ENCODE measurements around the gene TNNT1. TPM values are rescaled to one million over a fixed set of nuclear protein-coding genes. Genes with fewer than 3 reads are reported as not detected.
A peak's percentile ranks its signal among the peaks of the same experiment; 100 is the strongest.

The TNNT1 gene
- polyA plus RNA-seq, 2 of the 4 experiments (the other 2 are of a cell fraction) = 140 to 155 TPM

DNA sequence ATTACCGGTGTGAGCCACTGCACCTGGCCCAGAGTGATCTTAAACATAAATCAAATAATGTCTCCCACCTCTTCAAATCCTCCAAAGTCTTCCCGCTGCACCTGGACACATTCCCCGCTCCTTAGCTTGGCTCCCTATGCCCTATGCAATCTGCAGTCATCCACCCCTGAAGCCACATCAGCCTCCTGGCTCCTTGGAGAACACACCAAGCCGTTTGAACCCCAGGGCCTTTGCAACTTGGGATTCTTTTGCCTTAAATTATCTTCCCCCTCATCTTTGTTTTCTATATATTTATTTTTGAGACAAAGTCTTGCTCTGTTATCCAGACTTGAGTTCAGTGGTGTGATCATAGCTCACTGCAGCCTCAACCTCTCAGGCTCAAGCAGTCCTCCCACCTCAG lies 20.1 kb upstream of the TNNT1 start:
- H3K4me1 ChIP-seq = peaks cover 18% of the 10 kb centered on the region
- ChIA-PET POLR2A (no interaction called here), CTCF (interaction anchor here (0.8 to 6.5 kb wide), 8 partner anchors 10 to 298 kb away, joined by 3 to 53 read pairs (median 4); partner anchors contain the start of genes PTPRH and TNNI3)

DNA sequence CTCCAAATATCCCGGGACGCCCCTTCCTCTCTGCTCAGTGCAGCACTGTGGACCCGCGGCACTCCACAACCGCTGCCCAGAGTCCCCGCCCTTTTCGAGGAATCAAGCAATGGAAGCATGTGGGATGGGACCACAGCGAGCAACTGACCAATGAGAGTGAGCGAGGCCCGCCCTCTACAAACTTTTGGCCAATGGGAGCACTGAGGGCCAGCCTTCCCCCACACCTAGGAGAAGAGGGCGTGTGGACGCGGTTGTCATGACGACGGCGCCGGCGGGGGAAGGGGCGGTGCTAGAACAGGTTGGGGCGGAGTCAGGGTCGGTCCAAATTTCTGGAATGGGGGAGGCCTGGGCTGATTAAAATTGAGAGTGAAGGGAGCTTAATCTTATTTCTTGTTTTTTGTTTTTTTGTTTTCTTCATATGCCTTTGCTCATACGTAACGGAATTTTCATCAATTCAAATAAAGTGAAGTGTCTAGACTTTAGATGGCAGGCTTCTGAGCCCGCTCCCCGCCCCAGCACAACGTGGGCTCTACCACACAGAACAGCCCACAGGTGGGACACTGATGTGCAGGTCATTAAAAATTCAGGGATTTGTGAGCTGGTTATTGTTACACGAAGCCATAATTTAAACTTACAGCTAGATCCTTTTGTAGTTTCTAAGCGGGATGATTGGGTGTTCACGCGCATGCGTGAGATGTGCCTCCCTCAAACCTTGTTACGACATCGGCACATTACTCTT lies 17.7 kb upstream of the TNNT1 start, which contains the start of gene DNAAF3:
TSS of gene DNAAF3 (minus strand) at position 84 of the 739 bp plus-strand sequence. CDS start 200 bp downstream, outside the sequence.
- Histone ChIP-seq H3K27ac (peak within 1 kb of the TSS; percentile 62 to 81), H3K4me3 (peak within 1 kb of the TSS; percentile 64), H3K4me2 (peak within 1 kb of the TSS; percentile 93), H3K9me3 (no peaks in the 10 kb centered on the region), H3K4me1 (peaks cover 10% of the 10 kb centered on the region; the same call in 1 of the 3 replicates)
- peak; percentile 99 to 100 for DNase-seq (ENCODE audit: low read depth in 1 of 2, low spot score in 1 of 2)
- ChIA-PET POLR2A (interaction anchor here (0.6 to 2.7 kb wide), 10 partner anchors 10 to 1341 kb away, joined by 3 to 12 read pairs (median 4); partner anchors contain the start of genes ISOC2, PPP1R12C, PPP6R1 and UBE2S), CTCF (interaction anchor here (0.6 to 6.5 kb wide), 48 partner anchors 7 to 488 kb away, joined by 3 to 64 read pairs (median 4); partner anchors contain the start of genes PTPRH, SYT5, TMEM238 and TMEM86B)
- 1% methylated on average over 33 of the region's 33 CpGs for WGBS (ENCODE audit: missing lambda C conversion rate)
- peak; percentile 97 for FAIRE-seq
- ATAC-seq = peak; percentile 96 to 97
- no peak for TF ChIP-seq HOXA7 (CRISPR knock-in tag; IDR thresholded peaks at IDR 0.05)
- no peak for TF ChIP-seq EHMT2 (IDR thresholded peaks at IDR 0.05; ENCODE audit: low read depth)
- no peak for TF ChIP-seq NPAS2 (CRISPR knock-in tag; IDR thresholded peaks at IDR 0.05; ENCODE audit: borderline replicate concordance)
- no peak for TF ChIP-seq KDM5A (IDR thresholded peaks at IDR 0.05)
- TF ChIP-seq, protein P1, sequence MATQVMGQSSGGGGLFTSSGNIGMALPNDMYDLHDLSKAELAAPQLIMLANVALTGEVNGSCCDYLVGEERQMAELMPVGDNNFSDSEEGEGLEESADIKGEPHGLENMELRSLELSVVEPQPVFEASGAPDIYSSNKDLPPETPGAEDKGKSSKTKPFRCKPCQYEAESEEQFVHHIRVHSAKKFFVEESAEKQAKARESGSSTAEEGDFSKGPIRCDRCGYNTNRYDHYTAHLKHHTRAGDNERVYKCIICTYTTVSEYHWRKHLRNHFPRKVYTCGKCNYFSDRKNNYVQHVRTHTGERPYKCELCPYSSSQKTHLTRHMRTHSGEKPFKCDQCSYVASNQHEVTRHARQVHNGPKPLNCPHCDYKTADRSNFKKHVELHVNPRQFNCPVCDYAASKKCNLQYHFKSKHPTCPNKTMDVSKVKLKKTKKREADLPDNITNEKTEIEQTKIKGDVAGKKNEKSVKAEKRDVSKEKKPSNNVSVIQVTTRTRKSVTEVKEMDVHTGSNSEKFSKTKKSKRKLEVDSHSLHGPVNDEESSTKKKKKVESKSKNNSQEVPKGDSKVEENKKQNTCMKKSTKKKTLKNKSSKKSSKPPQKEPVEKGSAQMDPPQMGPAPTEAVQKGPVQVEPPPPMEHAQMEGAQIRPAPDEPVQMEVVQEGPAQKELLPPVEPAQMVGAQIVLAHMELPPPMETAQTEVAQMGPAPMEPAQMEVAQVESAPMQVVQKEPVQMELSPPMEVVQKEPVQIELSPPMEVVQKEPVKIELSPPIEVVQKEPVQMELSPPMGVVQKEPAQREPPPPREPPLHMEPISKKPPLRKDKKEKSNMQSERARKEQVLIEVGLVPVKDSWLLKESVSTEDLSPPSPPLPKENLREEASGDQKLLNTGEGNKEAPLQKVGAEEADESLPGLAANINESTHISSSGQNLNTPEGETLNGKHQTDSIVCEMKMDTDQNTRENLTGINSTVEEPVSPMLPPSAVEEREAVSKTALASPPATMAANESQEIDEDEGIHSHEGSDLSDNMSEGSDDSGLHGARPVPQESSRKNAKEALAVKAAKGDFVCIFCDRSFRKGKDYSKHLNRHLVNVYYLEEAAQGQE (IDR thresholded peaks at IDR 0.05) = no peak
- TF ChIP-seq SMC3 (IDR thresholded peaks at IDR 0.05) = no peak
- TF ChIP-seq, protein P2, sequence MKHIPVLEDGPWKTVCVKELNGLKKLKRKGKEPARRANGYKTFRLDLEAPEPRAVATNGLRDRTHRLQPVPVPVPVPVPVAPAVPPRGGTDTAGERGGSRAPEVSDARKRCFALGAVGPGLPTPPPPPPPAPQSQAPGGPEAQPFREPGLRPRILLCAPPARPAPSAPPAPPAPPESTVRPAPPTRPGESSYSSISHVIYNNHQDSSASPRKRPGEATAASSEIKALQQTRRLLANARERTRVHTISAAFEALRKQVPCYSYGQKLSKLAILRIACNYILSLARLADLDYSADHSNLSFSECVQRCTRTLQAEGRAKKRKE (CRISPR knock-in tag; IDR thresholded peaks at IDR 0.05; ENCODE audit: low read depth) = no peak
- TF ChIP-seq, protein P3, sequence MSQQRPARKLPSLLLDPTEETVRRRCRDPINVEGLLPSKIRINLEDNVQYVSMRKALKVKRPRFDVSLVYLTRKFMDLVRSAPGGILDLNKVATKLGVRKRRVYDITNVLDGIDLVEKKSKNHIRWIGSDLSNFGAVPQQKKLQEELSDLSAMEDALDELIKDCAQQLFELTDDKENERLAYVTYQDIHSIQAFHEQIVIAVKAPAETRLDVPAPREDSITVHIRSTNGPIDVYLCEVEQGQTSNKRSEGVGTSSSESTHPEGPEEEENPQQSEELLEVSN (IDR thresholded peaks at IDR 0.05; ENCODE audit: borderline replicate concordance, low read depth) = peak; percentile 52; the same call in 1 of the 2 replicates
- no peak for TF ChIP-seq RCOR1 (IDR thresholded peaks at IDR 0.05; ENCODE audit: low read depth, low read length)
- TF ChIP-seq CHD2 (IDR thresholded peaks at IDR 0.05; ENCODE audit: low read length, partially characterized antibody) = no peak
- TF ChIP-seq CBX2 (IDR thresholded peaks at IDR 0.05; ENCODE audit: borderline replicate concordance, low read depth) = no peak
- TF ChIP-seq NFE2L2 (conservative IDR thresholded peaks at IDR 0.05; ENCODE audit: low read length) = no peak
- TF ChIP-seq, protein P4, sequence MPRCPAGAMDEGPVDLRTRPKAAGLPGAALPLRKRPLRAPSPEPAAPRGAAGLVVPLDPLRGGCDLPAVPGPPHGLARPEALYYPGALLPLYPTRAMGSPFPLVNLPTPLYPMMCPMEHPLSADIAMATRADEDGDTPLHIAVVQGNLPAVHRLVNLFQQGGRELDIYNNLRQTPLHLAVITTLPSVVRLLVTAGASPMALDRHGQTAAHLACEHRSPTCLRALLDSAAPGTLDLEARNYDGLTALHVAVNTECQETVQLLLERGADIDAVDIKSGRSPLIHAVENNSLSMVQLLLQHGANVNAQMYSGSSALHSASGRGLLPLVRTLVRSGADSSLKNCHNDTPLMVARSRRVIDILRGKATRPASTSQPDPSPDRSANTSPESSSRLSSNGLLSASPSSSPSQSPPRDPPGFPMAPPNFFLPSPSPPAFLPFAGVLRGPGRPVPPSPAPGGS (IDR thresholded peaks at IDR 0.05) = no peak
- TF ChIP-seq, protein P5, sequence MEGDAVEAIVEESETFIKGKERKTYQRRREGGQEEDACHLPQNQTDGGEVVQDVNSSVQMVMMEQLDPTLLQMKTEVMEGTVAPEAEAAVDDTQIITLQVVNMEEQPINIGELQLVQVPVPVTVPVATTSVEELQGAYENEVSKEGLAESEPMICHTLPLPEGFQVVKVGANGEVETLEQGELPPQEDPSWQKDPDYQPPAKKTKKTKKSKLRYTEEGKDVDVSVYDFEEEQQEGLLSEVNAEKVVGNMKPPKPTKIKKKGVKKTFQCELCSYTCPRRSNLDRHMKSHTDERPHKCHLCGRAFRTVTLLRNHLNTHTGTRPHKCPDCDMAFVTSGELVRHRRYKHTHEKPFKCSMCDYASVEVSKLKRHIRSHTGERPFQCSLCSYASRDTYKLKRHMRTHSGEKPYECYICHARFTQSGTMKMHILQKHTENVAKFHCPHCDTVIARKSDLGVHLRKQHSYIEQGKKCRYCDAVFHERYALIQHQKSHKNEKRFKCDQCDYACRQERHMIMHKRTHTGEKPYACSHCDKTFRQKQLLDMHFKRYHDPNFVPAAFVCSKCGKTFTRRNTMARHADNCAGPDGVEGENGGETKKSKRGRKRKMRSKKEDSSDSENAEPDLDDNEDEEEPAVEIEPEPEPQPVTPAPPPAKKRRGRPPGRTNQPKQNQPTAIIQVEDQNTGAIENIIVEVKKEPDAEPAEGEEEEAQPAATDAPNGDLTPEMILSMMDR (IDR thresholded peaks at IDR 0.05) = no peak
- TF ChIP-seq RFX5 (IDR thresholded peaks at IDR 0.05) = peak; percentile 53; the same call in 1 of the 2 replicates

More for the DNA sequence above, 20.1 kb upstream of the TNNT1 start:
- FAIRE-seq (no peak), DNase-seq (ENCODE audit: low read depth in 1 of 2, low spot score in 1 of 2) (no peak), ATAC-seq (no peak)
- 43% methylated on average over 4 of the region's 4 CpGs for WGBS (ENCODE audit: missing lambda C conversion rate)
- Histone ChIP-seq H3K9me3 (no peaks in the 10 kb centered on the region), H3K4me3 (no peak overlapping the region), H3K4me2 (no peak overlapping the region), H3K27ac (no peak overlapping the region)
- TF ChIP-seq SREBF2 (IDR thresholded peaks at IDR 0.05) (no peak), HOXA7 (CRISPR knock-in tag; IDR thresholded peaks at IDR 0.05) (no peak), CBX8 (IDR thresholded peaks at IDR 0.05) (no peak), ESRRA (IDR thresholded peaks at IDR 0.05; ENCODE audit: borderline replicate concordance, low read length) (no peak), HOXB13 (CRISPR knock-in tag; IDR thresholded peaks at IDR 0.05; ENCODE audit: low read depth) (no peak), PHF8 (IDR thresholded peaks at IDR 0.05; ENCODE audit: borderline replicate concordance, low read depth) (no peak), FOXS1 (CRISPR knock-in tag; IDR thresholded peaks at IDR 0.05) (no peak)
- TF ChIP-seq, protein P6, sequence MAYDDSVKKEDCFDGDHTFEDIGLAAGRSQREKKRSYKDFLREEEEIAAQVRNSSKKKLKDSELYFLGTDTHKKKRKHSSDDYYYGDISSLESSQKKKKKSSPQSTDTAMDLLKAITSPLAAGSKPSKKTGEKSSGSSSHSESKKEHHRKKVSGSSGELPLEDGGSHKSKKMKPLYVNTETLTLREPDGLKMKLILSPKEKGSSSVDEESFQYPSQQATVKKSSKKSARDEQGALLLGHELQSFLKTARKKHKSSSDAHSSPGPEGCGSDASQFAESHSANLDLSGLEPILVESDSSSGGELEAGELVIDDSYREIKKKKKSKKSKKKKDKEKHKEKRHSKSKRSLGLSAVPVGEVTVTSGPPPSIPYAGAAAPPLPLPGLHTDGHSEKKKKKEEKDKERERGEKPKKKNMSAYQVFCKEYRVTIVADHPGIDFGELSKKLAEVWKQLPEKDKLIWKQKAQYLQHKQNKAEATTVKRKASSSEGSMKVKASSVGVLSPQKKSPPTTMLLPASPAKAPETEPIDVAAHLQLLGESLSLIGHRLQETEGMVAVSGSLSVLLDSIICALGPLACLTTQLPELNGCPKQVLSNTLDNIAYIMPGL (CRISPR knock-in tag; IDR thresholded peaks at IDR 0.05; ENCODE audit: borderline replicate concordance) = no peak
- TF ChIP-seq, protein P4 (IDR thresholded peaks at IDR 0.05) = no peak
- TF ChIP-seq, protein P7, sequence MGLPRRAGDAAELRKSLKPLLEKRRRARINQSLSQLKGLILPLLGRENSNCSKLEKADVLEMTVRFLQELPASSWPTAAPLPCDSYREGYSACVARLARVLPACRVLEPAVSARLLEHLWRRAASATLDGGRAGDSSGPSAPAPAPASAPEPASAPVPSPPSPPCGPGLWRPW (IDR thresholded peaks at IDR 0.05) = no peak

Measured in A549 (cell line).